IMR-90 (cell line): ENCODE results near the gene NLGN2. TPM values are rescaled to one million over a fixed set of nuclear protein-coding genes. Genes with fewer than 3 reads are reported as not detected.

Experiments used
- ATAC-seq: fragments of 200-7000 bp; cut with Tn5 transposase; 2 replicates; pipeline ENCODE4 v1.9.1; 2020; ENCODE audit warnings: low read depth, mild to moderate bottlenecking, moderate library complexity
- BruUV-seq: library from RNA; stranded (reverse); fragments of 400-500 nt; replicated peaks from 2 replicates; lab custom pipeline; 2021; lab: Mats Ljungman, UMichigan
- CTCF ChIA-PET: fragments of 300-600 bp; formaldehyde crosslinking; extraction: SDS; loops from one replicate; lab custom pipeline; 2021; ENCODE audit warnings: antibody characterized with exemption; lab: Yijun Ruan, JAX
- POLR2A ChIA-PET: fragments of 300-600 bp; sonication (Branson Sonifier 250); formaldehyde crosslinking; loops from one replicate; lab custom pipeline; 2022; ENCODE audit warnings: antibody characterized with exemption; ENCODE audit not compliant: unreplicated experiment; lab: Charles Lee
- DNase-seq: peaks from one replicate; pipeline ENCODE4 v3.0.0; 2013
- H2AFZ ChIP-seq: replicated peaks from 2 replicates; pipeline ENCODE3; 2013; ENCODE audit warnings: low read length, mild to moderate bottlenecking; ENCODE audit not compliant: poor library complexity
- H2AK5ac ChIP-seq: 2 replicates; pipeline ENCODE4 v1.6.1; 2013; ENCODE audit warnings: low read depth, low read length, inconsistent platforms
- H2AK9ac ChIP-seq: replicated peaks from 2 replicates; pipeline ENCODE3; 2013; ENCODE audit warnings: mild to moderate bottlenecking, low read depth, low read length, moderate library complexity; ENCODE audit not compliant: poor library complexity
- H2BK120ac ChIP-seq: 2 replicates; pipeline ENCODE4 v1.6.1; 2013; ENCODE audit warnings: low read depth, low read length, inconsistent platforms
- H2BK15ac ChIP-seq: 3 replicates; pipeline ENCODE4 v1.6.1; 2013; ENCODE audit warnings: low read depth, low read length, inconsistent platforms
- H2BK20ac ChIP-seq: 2 replicates; pipeline ENCODE4 v1.6.1; 2013; ENCODE audit warnings: low read depth, mild to moderate bottlenecking, inconsistent platforms, low read length, moderate library complexity
- H2BK5ac ChIP-seq: 2 replicates; pipeline ENCODE4 v1.6.1; 2013; ENCODE audit warnings: mild to moderate bottlenecking, low read depth, low read length, inconsistent platforms; ENCODE audit not compliant: poor library complexity, severe bottlenecking
- H3K14ac ChIP-seq: replicated peaks from 2 replicates; pipeline ENCODE4 v1.6.1; 2013; ENCODE audit warnings: low read depth, low read length, inconsistent platforms
- H3K18ac ChIP-seq: 2 replicates; pipeline ENCODE4 v1.6.1; 2013; ENCODE audit warnings: low read depth, low read length, control low read depth
- H3K23ac ChIP-seq: 2 replicates; pipeline ENCODE4 v1.6.1; 2013; ENCODE audit warnings: low read depth, low read length, inconsistent platforms
- H3K27ac ChIP-seq: 2 replicates; pipeline ENCODE4 v1.5.1; 2013; ENCODE audit warnings: mild to moderate bottlenecking, control low read depth, low read length; ENCODE audit not compliant: insufficient read depth
- H3K27me3 ChIP-seq: 2 replicates; pipeline ENCODE4 v1.6.1; 2013; ENCODE audit warnings: low read length; ENCODE audit not compliant: control insufficient read depth, insufficient read depth
- H3K36me3 ChIP-seq: 2 replicates; pipeline ENCODE4 v1.6.1; 2013; ENCODE audit warnings: low read length, mixed read lengths; ENCODE audit not compliant: control insufficient read depth, insufficient read depth
- H3K4ac ChIP-seq: 2 replicates; pipeline ENCODE4 v1.6.1; 2013; ENCODE audit warnings: low read depth, low read length, inconsistent platforms
- H3K4me1 ChIP-seq: 2 replicates; pipeline ENCODE4 v1.6.1; 2013; ENCODE audit warnings: low read length, mixed read lengths; ENCODE audit not compliant: control insufficient read depth, insufficient read depth
- H3K4me2 ChIP-seq: 2 replicates; pipeline ENCODE4 v1.6.1; 2013; ENCODE audit warnings: low read depth, mild to moderate bottlenecking, control low read depth, low read length, moderate library complexity
- H3K4me3 ChIP-seq: 2 replicates; pipeline ENCODE4 v1.5.1; 2013; ENCODE audit warnings: low read depth, mild to moderate bottlenecking, control low read depth, low read length, moderate library complexity; ENCODE audit not compliant: insufficient read depth
- H3K56ac ChIP-seq: 2 replicates; pipeline ENCODE4 v1.6.1; 2013; ENCODE audit warnings: low read length, inconsistent platforms; ENCODE audit not compliant: insufficient read depth; ENCODE audit errors: extremely low read depth
- H3K79me1 ChIP-seq, 2 experiments: 2 replicates each; pipeline ENCODE4 v1.6.1; 2013; ENCODE audit warnings: low read length in 2 of 2, inconsistent platforms in 1 of 2, low read depth in 1 of 2
- H3K9ac ChIP-seq: 2 replicates; pipeline ENCODE4 v1.6.1; 2013; ENCODE audit warnings: low read depth, low read length, control low read depth
- H3K9me1 ChIP-seq: 2 replicates; pipeline ENCODE4 v1.6.1; 2013; ENCODE audit warnings: low read length, inconsistent platforms; ENCODE audit not compliant: insufficient read depth
- H3K9me3 ChIP-seq: 2 replicates; pipeline ENCODE4 v1.6.1; 2013; ENCODE audit warnings: low read length; ENCODE audit not compliant: control insufficient read depth, insufficient read depth
- H4K20me1 ChIP-seq: 2 replicates; pipeline ENCODE4 v1.6.1; 2013; ENCODE audit warnings: low read length, inconsistent platforms; ENCODE audit not compliant: insufficient read depth
- H4K5ac ChIP-seq: 2 replicates; pipeline ENCODE4 v1.6.1; 2013; ENCODE audit warnings: mild to moderate bottlenecking, low read depth, low read length, control low read depth
- H4K8ac ChIP-seq, 2 experiments: 2 replicates each; pipeline ENCODE4 v1.6.1; 2013; ENCODE audit warnings: low read depth in 2 of 2, low read length in 2 of 2, control low read depth in 1 of 2, inconsistent platforms in 1 of 2
- H4K91ac ChIP-seq: 2 replicates; pipeline ENCODE4 v1.6.1; 2013; ENCODE audit warnings: low read depth, low read length, inconsistent platforms; ENCODE audit not compliant: insufficient read depth
- NFE2L2 ChIP-seq: fragments of 150-350 bp; IDR thresholded peaks from 2 replicates; pipeline ENCODE4 v1.6.1; 2016; ENCODE audit warnings: low read depth, mild to moderate bottlenecking, low read length
- WGBS, 2 experiments: methylation state at CpG; one replicate each; pipeline versions ENCODE4 v1.1.5 to v1.1.7; 2013; ENCODE audit warnings: missing lambda C conversion rate in 2 of 2; ENCODE audit not compliant: insufficient read length in 1 of 2; ENCODE audit errors: extremely low coverage in 2 of 2; 5-methylcytosine and 5-hydroxymethylcytosine counted together
- dilution Hi-C: fragments of 300-500 bp; cut with HindIII; formaldehyde crosslinking; loops from one replicate; pipeline ENCODE4 v1.14.3; 2018; ENCODE audit warnings: low sequenced_read_pairs; ENCODE audit not compliant: unreplicated experiment
- in situ Hi-C: fragments of 300-500 bp; cut with MboI; formaldehyde crosslinking; loops from 3 replicates; pipeline ENCODE4 v1.14.3; 2019; ENCODE audit warnings: low sequenced_read_pairs, inconsistent platforms, mixed read lengths
- intact Hi-C: fragments of 100-400 bp; cut with micrococcal nuclease; formaldehyde crosslinking; loops from 2 replicates; pipeline ENCODE4 v1.10.0; 2022
- polyA plus RNA-seq, 3 experiments: library from polyadenylated mRNA; depleted of rRNA; stranded (reverse); fragments of >200 nt; gene quantifications; 2 replicates each; pipeline ENCODE4 v1.2.3, GENCODE V29; 2012; ENCODE audit warnings: low replicate concordance in 1 of 3
- total RNA-seq: library from RNA; depleted of rRNA; stranded (reverse); fragments of >200 nt; gene quantifications from 2 replicates; pipeline ENCODE4 v1.2.3, GENCODE V29; 2012

NLGN2 gene
- total and polyA plus RNA-seq, 2 of the 4 experiments (the other 2 are of a cell fraction) = 1.8 to 38.1 TPM

DNA sequence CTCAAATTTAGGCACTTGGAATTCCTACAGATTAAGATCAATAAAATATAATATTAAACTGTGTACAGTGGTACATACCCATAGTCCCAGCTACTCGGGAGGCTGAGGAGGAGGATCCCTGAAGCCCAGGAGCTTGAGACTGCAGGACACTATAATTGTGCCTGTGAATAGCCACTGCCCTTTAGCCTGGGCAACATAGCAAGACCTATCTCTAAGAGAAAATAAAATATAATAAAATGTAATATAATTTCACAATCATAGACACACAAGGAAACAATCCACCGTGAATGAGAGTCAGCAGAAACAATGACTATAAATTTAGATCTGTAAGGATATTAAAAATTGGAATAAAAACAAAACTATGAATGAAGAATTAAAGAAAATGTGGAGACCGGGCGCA, 36.8 kb upstream of the NLGN2 start:
- CTCF ChIA-PET = interaction anchor here (1.7 kb wide), 1 partner anchor 15 kb away, joined by 4 read pairs; no protein-coding TSS in a partner anchor
- dilution Hi-C loops = no loop called here

More for the DNA sequence above, 36.8 kb upstream of the NLGN2 start:
- no peaks in the 10 kb centered on the region for H3K79me1 ChIP-seq
- no peak overlapping the region for H2AK9ac ChIP-seq
- no peak overlapping the region for H2BK20ac ChIP-seq
- H2AK5ac ChIP-seq = no peak overlapping the region
- peaks cover 2% of the 10 kb centered on the region; the same call in 1 of the 2 replicates for H3K9me3 ChIP-seq
- no peak overlapping the region for H3K27ac ChIP-seq
- no peak for ATAC-seq
- no peak overlapping the region for H3K4ac ChIP-seq
- H2BK5ac ChIP-seq = no peak overlapping the region
- H2AFZ ChIP-seq = no peak overlapping the region
- DNase-seq = no peak
- no TSS peak for BruUV-seq
- H4K5ac ChIP-seq = no peak overlapping the region
- in situ Hi-C loops = no loop called here
- no peak overlapping the region for H3K23ac ChIP-seq
- no peak overlapping the region for H3K14ac ChIP-seq
- no peaks in the 10 kb centered on the region for H3K4me1 ChIP-seq
- no peak overlapping the region for H3K4me2 ChIP-seq
- no peaks in the 10 kb centered on the region for H3K36me3 ChIP-seq
- H3K56ac ChIP-seq = no peak overlapping the region
- H3K18ac ChIP-seq = no peak overlapping the region
- H4K8ac ChIP-seq = no peak overlapping the region
- no peak for TF ChIP-seq NFE2L2
- POLR2A ChIA-PET = no interaction called here
- H3K4me3 ChIP-seq = no peak overlapping the region
- intact Hi-C loops = no loop called here
- peaks cover 24% of the 10 kb centered on the region for H3K27me3 ChIP-seq
- H4K91ac ChIP-seq = no peak overlapping the region
- no peak overlapping the region for H2BK120ac ChIP-seq
- no peaks in the 10 kb centered on the region for H4K20me1 ChIP-seq
- WGBS, 2 experiments = 100% methylated on average over 1 of the region's 4 CpGs; no CpG with 5 or more reads in 1 of the 2 experiments
- H3K9me1 ChIP-seq = no peaks in the 10 kb centered on the region
- H2BK15ac ChIP-seq = no peak overlapping the region
- H3K9ac ChIP-seq = no peak overlapping the region
